ENCODE results near the gene ANKRD24.
"Not testable (repeated sequence)": the region's sequence is repeated elsewhere in the genome, so short reads cannot be mapped to it uniquely, and the experiment has no call there.

The ANKRD24 gene

GRCh38 chr19:4182084-4182810 lies at the start of gene ANKRD24, which contains the start of gene SIRT6:
ANKRD24 (plus strand) TSS chr19:4182689; CDS start chr19:4186426, 3,737 bp downstream.
SIRT6 (minus strand) TSS chr19:4182563; CDS start chr19:4182539, 24 bp downstream.
- ATAC-seq: peak; percentile 89 to 91

GRCh38 chr19:4134351-4134750 lies 48.1 kb upstream of the ANKRD24 start:
- no peak for ATAC-seq

- ATAC-seq: not testable (repeated sequence)
Observed at GRCh38 chr19:4135386-4135785, 47.1 kb upstream of the ANKRD24 start.

GRCh38 chr19:4136680-4137088 lies 45.8 kb upstream of the ANKRD24 start:
- no peak for ATAC-seq

GRCh38 chr19:4138445-4138844 lies 44.0 kb upstream of the ANKRD24 start:
- ATAC-seq: no peak

- peak; percentile 86 to 87 for ATAC-seq
Observed at GRCh38 chr19:4139614-4140236, 42.8 kb upstream of the ANKRD24 start.

- ATAC-seq: peak; percentile 74 to 77
Observed at GRCh38 chr19:4140237-4140711, 42.2 kb upstream of the ANKRD24 start.

GRCh38 chr19:4142916-4143315 lies 39.6 kb upstream of the ANKRD24 start:
- not testable (repeated sequence) for ATAC-seq

- ATAC-seq: no peak
Observed at GRCh38 chr19:4144666-4145249, 37.7 kb upstream of the ANKRD24 start.

GRCh38 chr19:4149518-4150288 lies 32.8 kb upstream of the ANKRD24 start:
- no peak for ATAC-seq

GRCh38 chr19:4151623-4152022 lies 30.9 kb upstream of the ANKRD24 start:
- ATAC-seq: no peak

- no peak for ATAC-seq
Observed at GRCh38 chr19:4152241-4152998, 30.1 kb upstream of the ANKRD24 start.

GRCh38 chr19:4154571-4155312 lies 27.7 kb upstream of the ANKRD24 start:
- no peak for ATAC-seq

GRCh38 chr19:4157164-4157563 lies 25.3 kb upstream of the ANKRD24 start:
- ATAC-seq: no peak

- ATAC-seq: not testable (repeated sequence)
Observed at GRCh38 chr19:4157971-4158370, 24.5 kb upstream of the ANKRD24 start.

- ATAC-seq: no peak
Observed at GRCh38 chr19:4161415-4162077, 20.9 kb upstream of the ANKRD24 start.

- ATAC-seq: no peak
Observed at GRCh38 chr19:4164262-4164661, 18.2 kb upstream of the ANKRD24 start.

- ATAC-seq: no peak
Observed at GRCh38 chr19:4171676-4172075, 10.8 kb upstream of the ANKRD24 start.

GRCh38 chr19:4172861-4173473 lies 9.5 kb upstream of the ANKRD24 start:
- peak; percentile 55 to 67 for ATAC-seq

- no peak for ATAC-seq
Observed at GRCh38 chr19:4173479-4174212, 8.8 kb upstream of the ANKRD24 start.

All from activated CD4-positive, CD25-positive, alpha-beta regulatory T cell treated with anti-CD3 and anti-CD28 coated beads, Interleukin-2, amount 50 U/mL, for 24 hours (primary cell).